Neural progenitor cell (in vitro differentiated cells): ENCODE data around the gene ARHGEF6. TPM values are rescaled to one million over a fixed set of nuclear protein-coding genes. Genes with fewer than 3 reads are reported as not detected.

Experiments
- DNase-seq: peaks from one replicate; pipeline ENCODE4 v3.0.0-alpha.2; 2016; ENCODE audit warnings: low spot score
- H2AFZ ChIP-seq: fragments of 200-600 bp; sonication (generic); replicated peaks from 2 replicates; pipeline ENCODE4 v1.6.1; 2016; ENCODE audit warnings: antibody characterized with exemption
- H3F3A ChIP-seq: fragments of 200-600 bp; sonication (generic); 2 replicates; pipeline ENCODE4 v1.6.1; 2016; ENCODE audit warnings: antibody characterized with exemption, low read depth
- H3K27ac ChIP-seq: fragments of 200-600 bp; sonication (generic); 2 replicates; pipeline ENCODE4 v1.5.1; 2016; ENCODE audit warnings: mild to moderate bottlenecking
- H3K27me3 ChIP-seq: fragments of 200-600 bp; sonication (generic); 2 replicates; pipeline ENCODE4 v1.6.1; 2016; ENCODE audit warnings: mild to moderate bottlenecking, moderate library complexity
- H3K36me3 ChIP-seq: fragments of 200-600 bp; sonication (generic); 2 replicates; pipeline ENCODE4 v1.5.1; 2016
- H3K4me1 ChIP-seq: fragments of 200-600 bp; sonication (generic); 2 replicates; pipeline ENCODE4 v1.6.1; 2016; ENCODE audit warnings: mixed run types
- H3K4me2 ChIP-seq: fragments of 200-600 bp; sonication (generic); 2 replicates; pipeline ENCODE4 v1.6.1; 2016
- H3K4me3 ChIP-seq: fragments of 200-600 bp; sonication (generic); 2 replicates; pipeline ENCODE4 v1.5.1; 2016
- H3K79me2 ChIP-seq: fragments of 200-600 bp; sonication (generic); 2 replicates; pipeline ENCODE4 v1.6.1; 2016; ENCODE audit warnings: low read depth
- H3K9ac ChIP-seq: fragments of 200-600 bp; sonication (generic); 2 replicates; pipeline ENCODE4 v1.6.1; 2016
- H3K9me3 ChIP-seq: fragments of 200-600 bp; sonication (generic); 2 replicates; pipeline ENCODE4 v1.5.1; 2016; ENCODE audit warnings: low read depth
- H4K20me1 ChIP-seq: fragments of 200-600 bp; sonication (generic); 2 replicates; pipeline ENCODE4 v1.6.1; 2016; ENCODE audit warnings: low read depth
- H3K27ac Mint-ChIP-seq: 3 replicates; pipeline ENCODE4 v1.8.0; 2021; ENCODE audit warnings: mixed read lengths
- H3K27me3 Mint-ChIP-seq: 2 replicates; pipeline ENCODE4 v1.8.0; 2022; ENCODE audit warnings: low read depth, mild to moderate bottlenecking, inconsistent platforms, moderate library complexity, mixed read lengths; ENCODE audit not compliant: insufficient read depth
- H3K36me3 Mint-ChIP-seq: 3 replicates; pipeline ENCODE4 v1.8.0; 2021; ENCODE audit warnings: mixed read lengths
- H3K4me1 Mint-ChIP-seq: 3 replicates; pipeline ENCODE4 v1.8.0; 2021; ENCODE audit warnings: mixed read lengths
- H3K4me3 Mint-ChIP-seq: 3 replicates; pipeline ENCODE4 v1.8.0; 2021; ENCODE audit warnings: mild to moderate bottlenecking, moderate library complexity, mixed read lengths
- H3K9me3 Mint-ChIP-seq: 3 replicates; pipeline ENCODE4 v1.8.0; 2020; ENCODE audit warnings: mixed read lengths
- EZH2 ChIP-seq: fragments of 200-600 bp; sonication (generic); IDR thresholded peaks from 2 replicates; pipeline ENCODE4 v1.6.1; 2017; ENCODE audit warnings: antibody characterized with exemption, mild to moderate bottlenecking, moderate library complexity
- EZH2phosphoT487 ChIP-seq: fragments of 200-600 bp; sonication (generic); IDR thresholded peaks from 2 replicates; pipeline ENCODE4 v1.6.1; 2017; ENCODE audit warnings: antibody characterized with exemption
- total RNA-seq: library from RNA; depleted of rRNA; stranded (reverse); fragments of >200 nt; gene quantifications from 2 replicates; pipeline ENCODE4 v1.2.3, GENCODE V29; 2015; ENCODE audit warnings: low replicate concordance
- TF ChIP-seq, protein P1 (sequence below): fragments of 200-600 bp; sonication (generic); IDR thresholded peaks from 2 replicates; pipeline ENCODE4 v1.5.1; 2017; ENCODE audit warnings: antibody characterized with exemption, mild to moderate bottlenecking

Gene ARHGEF6, protein sequence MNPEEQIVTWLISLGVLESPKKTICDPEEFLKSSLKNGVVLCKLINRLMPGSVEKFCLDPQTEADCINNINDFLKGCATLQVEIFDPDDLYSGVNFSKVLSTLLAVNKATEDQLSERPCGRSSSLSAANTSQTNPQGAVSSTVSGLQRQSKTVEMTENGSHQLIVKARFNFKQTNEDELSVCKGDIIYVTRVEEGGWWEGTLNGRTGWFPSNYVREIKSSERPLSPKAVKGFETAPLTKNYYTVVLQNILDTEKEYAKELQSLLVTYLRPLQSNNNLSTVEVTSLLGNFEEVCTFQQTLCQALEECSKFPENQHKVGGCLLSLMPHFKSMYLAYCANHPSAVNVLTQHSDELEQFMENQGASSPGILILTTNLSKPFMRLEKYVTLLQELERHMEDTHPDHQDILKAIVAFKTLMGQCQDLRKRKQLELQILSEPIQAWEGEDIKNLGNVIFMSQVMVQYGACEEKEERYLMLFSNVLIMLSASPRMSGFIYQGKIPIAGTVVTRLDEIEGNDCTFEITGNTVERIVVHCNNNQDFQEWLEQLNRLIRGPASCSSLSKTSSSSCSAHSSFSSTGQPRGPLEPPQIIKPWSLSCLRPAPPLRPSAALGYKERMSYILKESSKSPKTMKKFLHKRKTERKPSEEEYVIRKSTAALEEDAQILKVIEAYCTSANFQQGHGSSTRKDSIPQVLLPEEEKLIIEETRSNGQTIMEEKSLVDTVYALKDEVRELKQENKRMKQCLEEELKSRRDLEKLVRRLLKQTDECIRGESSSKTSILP
- total RNA-seq, result 2.0 and 3.2 TPM in 2 replicates

DNA sequence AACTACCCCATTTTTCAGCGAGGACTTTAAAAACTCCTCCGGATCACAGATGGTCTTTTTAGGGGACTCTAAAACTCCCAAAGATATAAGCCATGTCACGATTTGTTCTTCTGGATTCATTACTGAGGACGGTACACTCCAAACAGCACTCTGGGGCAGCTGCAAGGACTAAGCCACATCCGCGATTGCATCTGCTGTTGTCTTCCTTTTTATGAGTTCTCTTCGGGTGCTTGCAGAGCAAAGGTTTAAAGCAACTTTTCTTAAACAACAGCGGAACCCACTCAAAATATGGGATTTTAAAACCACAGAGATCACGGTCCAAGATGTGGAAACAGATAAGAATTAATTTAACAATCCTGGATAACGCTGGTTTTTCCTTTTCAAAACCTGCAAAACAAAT lies at the start of gene ARHGEF6:
Gene ARHGEF6, minus strand, starts transcription at position 170 of the 400 bp plus-strand sequence. Its CDS starts 50 bp downstream, at position 120.
- Mint-ChIP-seq H3K27ac (no peak within 1 kb of the TSS), H3K27me3 (no peaks in the 10 kb centered on the region), H3K9me3 (no peaks in the 10 kb centered on the region), H3K4me1 (no peaks in the 10 kb centered on the region), H3K4me3 (no peak within 1 kb of the TSS), H3K36me3 (no peaks in the 10 kb centered on the region)
- Histone ChIP-seq H3K9ac (no peak within 1 kb of the TSS), H3K79me2 (no peaks in the 10 kb centered on the region), H3K36me3 (no peaks in the 10 kb centered on the region), H3K27me3 (no peaks in the 10 kb centered on the region), H4K20me1 (no peaks in the 10 kb centered on the region), H3K4me2 (no peak within 1 kb of the TSS), H3K4me3 (no peak within 1 kb of the TSS), H3K27ac (no peak within 1 kb of the TSS), H3K9me3 (no peaks in the 10 kb centered on the region), H3F3A (no peaks in the 10 kb centered on the region), H2AFZ (no peak within 1 kb of the TSS), H3K4me1 (no peaks in the 10 kb centered on the region)
- TF ChIP-seq, protein P1, sequence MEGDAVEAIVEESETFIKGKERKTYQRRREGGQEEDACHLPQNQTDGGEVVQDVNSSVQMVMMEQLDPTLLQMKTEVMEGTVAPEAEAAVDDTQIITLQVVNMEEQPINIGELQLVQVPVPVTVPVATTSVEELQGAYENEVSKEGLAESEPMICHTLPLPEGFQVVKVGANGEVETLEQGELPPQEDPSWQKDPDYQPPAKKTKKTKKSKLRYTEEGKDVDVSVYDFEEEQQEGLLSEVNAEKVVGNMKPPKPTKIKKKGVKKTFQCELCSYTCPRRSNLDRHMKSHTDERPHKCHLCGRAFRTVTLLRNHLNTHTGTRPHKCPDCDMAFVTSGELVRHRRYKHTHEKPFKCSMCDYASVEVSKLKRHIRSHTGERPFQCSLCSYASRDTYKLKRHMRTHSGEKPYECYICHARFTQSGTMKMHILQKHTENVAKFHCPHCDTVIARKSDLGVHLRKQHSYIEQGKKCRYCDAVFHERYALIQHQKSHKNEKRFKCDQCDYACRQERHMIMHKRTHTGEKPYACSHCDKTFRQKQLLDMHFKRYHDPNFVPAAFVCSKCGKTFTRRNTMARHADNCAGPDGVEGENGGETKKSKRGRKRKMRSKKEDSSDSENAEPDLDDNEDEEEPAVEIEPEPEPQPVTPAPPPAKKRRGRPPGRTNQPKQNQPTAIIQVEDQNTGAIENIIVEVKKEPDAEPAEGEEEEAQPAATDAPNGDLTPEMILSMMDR, result no peak
- TF ChIP-seq EZH2phosphoT487, result no peak
- TF ChIP-seq EZH2, result no peak
- DNase-seq, result no peak

DNA sequence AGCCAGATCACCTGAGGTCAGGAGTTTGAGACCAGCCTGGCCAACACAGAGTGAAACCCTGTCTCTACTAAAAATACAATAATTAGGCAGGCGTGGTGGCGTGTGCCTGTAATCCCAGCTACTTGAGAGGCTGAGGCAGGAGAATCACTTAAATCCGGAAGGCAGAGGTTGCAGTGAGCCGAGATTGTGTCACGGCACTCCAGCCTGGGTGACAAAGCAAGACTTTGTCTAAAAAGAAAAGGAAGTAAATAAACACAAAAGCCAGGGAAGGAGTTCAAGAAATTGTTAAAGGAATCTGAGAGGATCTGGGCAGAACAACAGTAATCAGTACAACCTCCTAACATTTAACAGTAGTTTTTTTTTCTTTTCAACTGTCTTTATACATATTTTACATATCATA lies 48.7 kb upstream of the ARHGEF6 start:
- H3K9me3 ChIP-seq, result no peaks in the 10 kb centered on the region
- H3K4me2 ChIP-seq, result no peak overlapping the region
- no peaks in the 10 kb centered on the region for H4K20me1 ChIP-seq
- no peaks in the 10 kb centered on the region for H3K4me1 Mint-ChIP-seq
- H3K4me3 ChIP-seq, result no peak overlapping the region
- no peak overlapping the region for H3K4me3 Mint-ChIP-seq
- H3K79me2 ChIP-seq, result no peaks in the 10 kb centered on the region
- no peak for DNase-seq
- no peak overlapping the region for H3K27ac ChIP-seq
- H3K27me3 Mint-ChIP-seq, result peaks cover 3% of the 10 kb centered on the region
- H3K4me1 ChIP-seq, result no peaks in the 10 kb centered on the region
- H3K27ac Mint-ChIP-seq, result no peak overlapping the region
- H3K36me3 Mint-ChIP-seq, result peaks cover 9% of the 10 kb centered on the region
- TF ChIP-seq, protein P1, result no peak
- no peak for TF ChIP-seq EZH2phosphoT487
- TF ChIP-seq EZH2, result no peak
- peaks cover 6% of the 10 kb centered on the region for H3K9me3 Mint-ChIP-seq
- no peak overlapping the region for H2AFZ ChIP-seq
- H3F3A ChIP-seq, result no peaks in the 10 kb centered on the region
- H3K36me3 ChIP-seq, result no peaks in the 10 kb centered on the region
- no peaks in the 10 kb centered on the region for H3K27me3 ChIP-seq
- no peak overlapping the region for H3K9ac ChIP-seq

DNA sequence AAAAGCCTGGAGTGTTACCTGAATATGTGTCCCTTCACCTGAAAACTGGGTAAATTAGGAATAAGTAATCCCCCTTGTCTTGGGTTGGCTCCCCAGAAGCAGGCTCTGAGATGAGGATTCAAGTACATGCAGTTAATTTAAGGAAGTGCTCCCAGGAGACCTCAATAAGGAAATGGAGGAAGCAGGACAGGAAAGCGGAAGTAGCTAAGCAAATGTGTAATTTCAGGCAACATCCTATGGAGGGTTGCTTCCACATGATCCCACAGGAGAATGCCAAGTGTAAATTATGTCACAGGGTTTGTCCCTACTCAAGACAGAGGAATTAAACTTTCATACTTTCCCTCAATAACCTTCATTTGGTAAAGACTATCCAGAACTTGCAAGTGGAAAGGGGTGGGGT lies 48.1 kb upstream of the ARHGEF6 start:
- TF ChIP-seq EZH2phosphoT487 (no peak), EZH2 (no peak)
- H3K4me3 Mint-ChIP-seq, result no peak overlapping the region
- no peak overlapping the region for H2AFZ ChIP-seq
- no peak overlapping the region for H3K27ac ChIP-seq
- no peak for DNase-seq
- no peak overlapping the region for H3K4me2 ChIP-seq
- no peaks in the 10 kb centered on the region for H3K4me1 ChIP-seq
- H3K9me3 ChIP-seq, result no peaks in the 10 kb centered on the region
- no peaks in the 10 kb centered on the region for H3K36me3 ChIP-seq
- H3K27me3 Mint-ChIP-seq, result peaks cover 3% of the 10 kb centered on the region
- H3K9ac ChIP-seq, result no peak overlapping the region
- H3K27me3 ChIP-seq, result no peaks in the 10 kb centered on the region
- no peak overlapping the region for H3K4me3 ChIP-seq
- H3K4me1 Mint-ChIP-seq, result no peaks in the 10 kb centered on the region
- peaks cover 6% of the 10 kb centered on the region for H3K9me3 Mint-ChIP-seq
- no peak overlapping the region for H3K27ac Mint-ChIP-seq
- peaks cover 9% of the 10 kb centered on the region for H3K36me3 Mint-ChIP-seq
- no peaks in the 10 kb centered on the region for H3K79me2 ChIP-seq
- H3F3A ChIP-seq, result no peaks in the 10 kb centered on the region
- no peaks in the 10 kb centered on the region for H4K20me1 ChIP-seq
